SKM-1 (cell line): ENCODE measurements around the gene ELAVL1.
"Not testable (repeated sequence)": the region's sequence is repeated elsewhere in the genome, so short reads cannot be mapped to it uniquely, and the experiment has no call there.

Experiments used
- DNase-seq: peaks from one replicate; lab custom pipeline; 2025; ENCODE audit not compliant: unreplicated experiment; lab: John Stamatoyannopoulos, UW

The ELAVL1 gene

DNA sequence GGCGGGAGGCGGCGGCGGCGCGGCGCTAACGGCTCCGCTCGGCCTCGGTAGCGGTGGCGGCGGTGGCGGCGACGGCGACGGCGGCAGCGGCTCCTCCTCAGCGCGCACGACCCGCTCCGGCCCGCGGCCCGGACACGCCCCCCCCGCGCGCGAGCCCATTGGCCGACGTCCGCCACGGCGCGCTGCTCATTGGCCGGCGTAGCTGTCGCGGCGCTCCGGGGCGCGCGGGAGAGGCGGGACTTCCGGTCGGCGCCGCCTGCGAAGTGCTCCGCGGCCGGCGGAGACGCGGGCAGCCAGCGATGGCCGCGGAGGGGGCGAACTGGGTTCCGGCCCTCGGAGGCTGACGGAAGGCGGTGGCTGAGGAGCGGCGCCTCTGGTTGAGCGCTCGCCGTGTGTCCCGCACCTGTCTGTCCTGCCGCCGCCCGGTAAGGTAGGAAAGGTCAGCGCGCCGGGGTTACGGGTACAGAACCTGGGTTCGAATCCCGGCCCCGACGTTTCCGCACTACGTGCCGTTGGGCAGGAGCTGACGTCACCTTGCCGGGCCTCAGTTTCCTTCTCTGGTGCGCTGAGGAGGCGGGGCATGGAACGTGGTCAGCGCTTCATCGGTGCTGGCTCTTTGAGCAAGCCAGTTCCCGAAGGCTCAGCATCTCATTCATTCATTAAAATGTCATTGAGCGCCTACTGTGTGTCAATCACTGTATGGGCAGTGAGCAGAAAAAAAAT, at the start of gene ELAVL1:
ELAVL1 (minus strand) TSS at position 108 of the 723 bp plus-strand sequence. CDS start 13,826 bp downstream, outside the sequence.
- DNase-seq = peak; percentile 59

DNA sequence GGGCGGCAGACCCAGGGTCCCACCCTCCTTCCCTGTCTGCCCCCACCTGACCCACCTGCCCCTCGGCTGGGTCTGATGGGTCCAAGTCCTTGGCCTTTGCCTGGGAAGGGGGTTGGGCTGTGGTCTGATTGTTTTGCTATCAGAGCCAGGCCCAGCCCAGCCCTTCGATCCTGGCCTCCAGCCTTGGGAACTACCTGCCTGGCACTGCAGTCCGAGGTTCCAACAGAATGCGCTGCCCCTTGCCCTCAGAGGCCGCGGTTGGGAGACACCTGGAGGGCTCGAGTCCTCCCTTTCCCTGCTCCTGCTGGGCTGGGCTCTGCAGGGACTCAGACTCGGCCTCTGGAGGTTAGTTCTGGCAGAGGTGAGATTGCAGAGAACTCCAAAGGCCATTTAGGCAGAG, 48.7 kb upstream of the ELAVL1 start:
- no peak for DNase-seq

DNA sequence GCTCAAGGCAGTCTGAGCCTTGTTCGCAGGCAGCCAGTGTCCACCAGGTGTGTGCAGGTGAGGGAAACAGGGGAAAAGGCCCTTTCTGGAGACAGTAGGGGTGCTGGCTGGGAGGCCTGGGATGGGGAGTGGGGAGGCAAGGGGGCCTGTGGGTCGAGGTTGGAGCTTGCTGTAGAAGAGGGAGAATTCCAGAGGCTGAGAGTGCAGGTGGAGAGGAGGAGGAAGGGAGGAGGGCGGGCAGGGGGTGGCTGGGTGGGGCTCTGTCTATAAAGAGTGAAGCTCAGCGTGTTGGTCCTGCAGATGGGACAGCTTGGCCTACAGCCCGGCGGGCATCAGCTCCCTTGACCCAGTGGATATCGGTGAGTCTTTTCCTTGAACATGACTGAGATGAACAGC, 47.0 kb upstream of the ELAVL1 start, which contains the start of gene CCL25:
CCL25 (plus strand) TSS at position 297 of the 396 bp plus-strand sequence. CDS start 290 bp downstream, outside the sequence.
- DNase-seq = no peak

- DNase-seq = peak; percentile 97
Measured at GRCh38 chr19:8050274-8051096, 45.0 kb upstream of the ELAVL1 start.

- no peak for DNase-seq
Measured at GRCh38 chr19:8046569-8047165, 41.2 kb upstream of the ELAVL1 start.

GRCh38 chr19:8045872-8046568, 40.6 kb upstream of the ELAVL1 start:
- DNase-seq = no peak

DNA sequence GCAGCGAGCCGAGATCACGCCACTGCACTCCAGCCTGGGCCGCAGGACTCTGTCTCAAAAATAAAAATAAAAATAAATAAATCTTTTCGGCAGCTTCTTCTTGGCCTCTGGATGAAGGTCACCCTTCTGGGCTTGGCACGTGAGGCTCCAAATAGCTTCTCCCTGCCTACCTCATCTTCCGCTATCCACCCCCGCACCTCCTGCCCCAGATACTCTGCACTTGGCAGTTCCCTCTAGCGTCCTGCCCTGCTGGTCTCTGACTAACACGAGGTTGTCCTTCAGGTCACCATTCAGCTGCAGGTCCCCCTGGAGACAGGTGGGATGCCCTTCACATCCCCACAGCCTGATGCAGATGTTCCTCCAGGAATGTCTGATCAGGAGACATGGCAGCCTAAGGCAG, 38.6 kb upstream of the ELAVL1 start:
- no peak for DNase-seq

- no peak for DNase-seq
Measured at GRCh38 chr19:8042900-8043299, 37.5 kb upstream of the ELAVL1 start.

- DNase-seq = no peak
Measured at GRCh38 chr19:8041531-8041931, 36.1 kb upstream of the ELAVL1 start.

DNA sequence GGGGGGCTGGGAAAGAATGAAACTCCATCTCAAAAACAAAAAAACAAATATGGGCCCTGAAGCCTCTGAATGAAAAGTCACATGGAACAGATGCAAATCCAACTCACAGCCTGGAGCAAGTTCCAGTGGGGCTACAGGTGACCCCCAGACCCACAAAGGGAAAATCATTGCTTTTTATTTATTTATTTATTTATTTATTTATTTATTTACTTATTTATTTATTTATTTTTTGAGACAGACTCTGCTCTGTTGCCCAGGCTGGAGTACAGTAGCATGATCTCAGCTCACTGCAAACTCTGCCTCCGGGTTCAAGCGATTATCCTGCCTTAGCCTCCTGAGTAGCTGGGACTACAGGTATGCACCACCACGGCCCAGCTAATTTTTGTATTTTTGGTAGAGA, 33.8 kb upstream of the ELAVL1 start:
- DNase-seq = no peak

GRCh38 chr19:8038815-8039214, 33.4 kb upstream of the ELAVL1 start:
- no peak for DNase-seq

GRCh38 chr19:8036434-8037099, 31.1 kb upstream of the ELAVL1 start:
- DNase-seq = no peak

- no peak for DNase-seq
Measured at GRCh38 chr19:8034178-8034525, 28.7 kb upstream of the ELAVL1 start.

- DNase-seq = not testable (repeated sequence)
Measured at GRCh38 chr19:8033287-8034177, 28.1 kb upstream of the ELAVL1 start.

DNA sequence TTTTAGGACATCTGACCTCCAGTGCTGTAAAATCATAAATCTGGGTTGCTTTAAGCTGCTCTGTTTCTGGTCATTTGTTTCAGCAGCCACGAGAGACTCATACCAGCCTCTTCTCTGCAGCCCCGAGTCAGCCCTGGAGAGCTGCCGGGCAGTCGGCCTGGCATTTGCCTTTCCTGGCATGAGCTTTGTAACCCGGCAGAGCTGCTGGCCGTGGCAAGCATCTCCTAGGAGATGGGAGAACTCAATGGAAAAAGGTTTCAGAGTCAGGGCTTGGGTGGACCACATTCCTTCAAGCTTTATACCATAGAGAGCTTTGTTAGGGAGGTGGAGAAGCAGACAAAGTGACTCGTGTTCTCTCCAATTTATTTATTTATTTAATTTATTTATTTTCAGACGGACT, 25.5 kb upstream of the ELAVL1 start:
- DNase-seq = no peak

- DNase-seq = no peak
Measured at GRCh38 chr19:8028951-8029491, 23.6 kb upstream of the ELAVL1 start.

DNA sequence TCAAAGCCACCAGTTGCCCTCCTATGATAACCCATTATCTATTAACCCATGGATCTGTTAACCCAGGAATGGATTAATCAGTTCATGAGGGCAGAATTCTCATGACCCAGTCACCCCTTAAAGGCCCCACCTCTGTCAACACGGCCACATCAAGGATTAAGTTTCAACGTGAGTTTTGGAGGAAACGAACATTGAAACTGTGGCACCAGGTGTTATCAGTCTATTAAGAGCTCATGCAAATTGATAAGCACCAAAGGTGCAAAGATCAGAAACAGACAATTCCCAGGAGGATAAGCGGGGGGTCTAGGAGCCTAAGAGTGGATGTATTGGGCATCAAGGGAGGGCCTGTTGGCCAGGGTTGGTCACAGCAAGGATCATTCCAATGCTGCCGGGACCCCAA, 19.9 kb upstream of the ELAVL1 start:
- DNase-seq = no peak

GRCh38 chr19:8024256-8024655, 18.8 kb upstream of the ELAVL1 start:
- DNase-seq = not testable (repeated sequence)

DNA sequence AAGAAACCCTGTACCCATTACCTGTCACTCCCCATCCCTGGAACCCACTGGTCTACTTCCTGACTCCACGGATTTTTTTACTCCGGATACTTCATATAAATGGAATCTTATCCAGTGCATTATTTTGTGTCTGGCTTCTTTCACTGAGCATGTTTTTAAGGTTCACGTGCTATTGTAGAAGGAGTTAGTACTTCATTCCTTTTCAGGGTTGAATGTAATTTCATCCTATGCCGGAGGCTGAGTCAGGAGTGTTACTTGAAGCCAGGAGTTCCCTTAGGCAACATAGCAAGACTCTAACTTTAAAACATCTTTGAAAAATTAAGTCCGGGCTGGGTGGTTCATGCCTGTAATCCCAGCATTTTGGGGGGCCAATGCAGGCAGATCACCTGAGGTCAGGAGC, 17.9 kb upstream of the ELAVL1 start:
- no peak for DNase-seq
